Loucy (cell line): ENCODE results near the gene SIK3.
"Not testable (repeated sequence)": the region's sequence is repeated elsewhere in the genome, so short reads cannot be mapped to it uniquely, and the experiment has no call there.

Experiments used
- EZH2phosphoT487 ChIP-seq: fragments of 200-600 bp; IDR thresholded peaks from 2 replicates; pipeline ENCODE4 v1.6.1; 2018; ENCODE audit warnings: antibody characterized with exemption, mild to moderate bottlenecking, moderate library complexity, borderline replicate concordance
- TF ChIP-seq, protein P1 (sequence below): fragments of 200-600 bp; sonication (generic); conservative IDR thresholded peaks from 2 replicates; pipeline ENCODE4 v1.5.1; 2014; ENCODE audit warnings: mild to moderate bottlenecking, antibody characterized with exemption, low read length

DNA sequence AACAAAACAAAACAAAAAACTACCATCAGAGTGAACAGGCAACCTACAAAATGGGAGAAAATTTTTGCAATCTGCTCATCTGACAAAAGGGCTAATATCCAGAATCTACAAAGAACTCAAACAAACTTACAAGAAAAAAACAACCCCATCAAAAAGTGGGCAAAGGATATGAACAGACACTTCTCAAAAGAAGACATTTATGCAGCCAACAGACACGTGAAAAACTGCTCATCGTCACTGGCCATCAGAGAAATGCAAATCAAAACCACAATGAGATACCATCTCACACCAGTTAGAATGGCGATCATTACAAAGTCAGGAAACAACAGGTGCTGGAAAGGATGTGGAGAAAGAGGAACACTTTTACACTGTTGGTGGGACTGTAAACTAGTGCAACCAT lies 14.3 kb upstream of the SIK3 start:
- TF ChIP-seq, protein P1, sequence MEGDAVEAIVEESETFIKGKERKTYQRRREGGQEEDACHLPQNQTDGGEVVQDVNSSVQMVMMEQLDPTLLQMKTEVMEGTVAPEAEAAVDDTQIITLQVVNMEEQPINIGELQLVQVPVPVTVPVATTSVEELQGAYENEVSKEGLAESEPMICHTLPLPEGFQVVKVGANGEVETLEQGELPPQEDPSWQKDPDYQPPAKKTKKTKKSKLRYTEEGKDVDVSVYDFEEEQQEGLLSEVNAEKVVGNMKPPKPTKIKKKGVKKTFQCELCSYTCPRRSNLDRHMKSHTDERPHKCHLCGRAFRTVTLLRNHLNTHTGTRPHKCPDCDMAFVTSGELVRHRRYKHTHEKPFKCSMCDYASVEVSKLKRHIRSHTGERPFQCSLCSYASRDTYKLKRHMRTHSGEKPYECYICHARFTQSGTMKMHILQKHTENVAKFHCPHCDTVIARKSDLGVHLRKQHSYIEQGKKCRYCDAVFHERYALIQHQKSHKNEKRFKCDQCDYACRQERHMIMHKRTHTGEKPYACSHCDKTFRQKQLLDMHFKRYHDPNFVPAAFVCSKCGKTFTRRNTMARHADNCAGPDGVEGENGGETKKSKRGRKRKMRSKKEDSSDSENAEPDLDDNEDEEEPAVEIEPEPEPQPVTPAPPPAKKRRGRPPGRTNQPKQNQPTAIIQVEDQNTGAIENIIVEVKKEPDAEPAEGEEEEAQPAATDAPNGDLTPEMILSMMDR = not testable (repeated sequence)
- not testable (repeated sequence) for TF ChIP-seq EZH2phosphoT487
